AG08395 (cell line): ENCODE measurements around the gene ARNT2.
A peak's percentile ranks its signal among the peaks of the same experiment; 100 is the strongest.

ENCODE experiments used
- DNase-seq: peaks from one replicate; pipeline ENCODE4 v3.0.0; 2012; ENCODE audit warnings: mixed read lengths, low spot score

ARNT2 gene

GRCh38 chr15:80556694-80557367 lies 152.6 kb downstream of the ARNT2 start:
- peak; percentile 27 for DNase-seq

- DNase-seq = no peak
Observed at GRCh38 chr15:80557441-80558234, 153.5 kb downstream of the ARNT2 start.

GRCh38 chr15:80558631-80559319 lies 154.6 kb downstream of the ARNT2 start:
- no peak for DNase-seq

- no peak for DNase-seq
Observed at GRCh38 chr15:80559320-80559693, 155.1 kb downstream of the ARNT2 start.

GRCh38 chr15:80559761-80560160 lies 155.6 kb downstream of the ARNT2 start:
- no peak for DNase-seq

- no peak for DNase-seq
Observed at GRCh38 chr15:80560601-80561400, 156.6 kb downstream of the ARNT2 start.

- DNase-seq = no peak
Observed at GRCh38 chr15:80561500-80561899, 157.3 kb downstream of the ARNT2 start.

GRCh38 chr15:80562033-80562432 lies 157.9 kb downstream of the ARNT2 start:
- no peak for DNase-seq

GRCh38 chr15:80562846-80563245 lies 158.7 kb downstream of the ARNT2 start:
- DNase-seq = no peak

GRCh38 chr15:80563372-80563997 lies 159.3 kb downstream of the ARNT2 start:
- DNase-seq = no peak

GRCh38 chr15:80564056-80564455 lies 159.9 kb downstream of the ARNT2 start:
- no peak for DNase-seq

GRCh38 chr15:80565398-80565797 lies 161.2 kb downstream of the ARNT2 start:
- DNase-seq = no peak

- no peak for DNase-seq
Observed at GRCh38 chr15:80565988-80566387, 161.8 kb downstream of the ARNT2 start.

GRCh38 chr15:80567721-80568157 lies 163.6 kb downstream of the ARNT2 start:
- peak; percentile 85 for DNase-seq

GRCh38 chr15:80568298-80568697 lies 164.1 kb downstream of the ARNT2 start:
- no peak for DNase-seq

- DNase-seq = no peak
Observed at GRCh38 chr15:80568876-80569605, 164.9 kb downstream of the ARNT2 start.

- DNase-seq = no peak
Observed at GRCh38 chr15:80569656-80570055, 165.5 kb downstream of the ARNT2 start.

GRCh38 chr15:80570553-80570952 lies 166.4 kb downstream of the ARNT2 start:
- no peak for DNase-seq

- no peak for DNase-seq
Observed at GRCh38 chr15:80572337-80572736, 168.2 kb downstream of the ARNT2 start.

GRCh38 chr15:80573606-80574005 lies 169.4 kb downstream of the ARNT2 start:
- no peak for DNase-seq

GRCh38 chr15:80574590-80574989 lies 170.4 kb downstream of the ARNT2 start:
- no peak for DNase-seq
